ENCODE data around the gene STMND1. TPM values are rescaled to one million over a fixed set of nuclear protein-coding genes. Genes with fewer than 3 reads are reported as not detected.

STMND1 gene
- total and polyA plus RNA-seq, 10 of the 15 experiments (the other 5 are each of a cell fraction or from before 2014, with no cell fraction given): 0.15 TPM; not detected in 9

GRCh38 chr6:17098538-17098937, 3.3 kb upstream of the STMND1 start (continued):
- TF ChIP-seq, protein P1, sequence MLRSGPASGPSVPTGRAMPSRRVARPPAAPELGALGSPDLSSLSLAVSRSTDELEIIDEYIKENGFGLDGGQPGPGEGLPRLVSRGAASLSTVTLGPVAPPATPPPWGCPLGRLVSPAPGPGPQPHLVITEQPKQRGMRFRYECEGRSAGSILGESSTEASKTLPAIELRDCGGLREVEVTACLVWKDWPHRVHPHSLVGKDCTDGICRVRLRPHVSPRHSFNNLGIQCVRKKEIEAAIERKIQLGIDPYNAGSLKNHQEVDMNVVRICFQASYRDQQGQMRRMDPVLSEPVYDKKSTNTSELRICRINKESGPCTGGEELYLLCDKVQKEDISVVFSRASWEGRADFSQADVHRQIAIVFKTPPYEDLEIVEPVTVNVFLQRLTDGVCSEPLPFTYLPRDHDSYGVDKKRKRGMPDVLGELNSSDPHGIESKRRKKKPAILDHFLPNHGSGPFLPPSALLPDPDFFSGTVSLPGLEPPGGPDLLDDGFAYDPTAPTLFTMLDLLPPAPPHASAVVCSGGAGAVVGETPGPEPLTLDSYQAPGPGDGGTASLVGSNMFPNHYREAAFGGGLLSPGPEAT (IDR thresholded peaks at IDR 0.05; ENCODE audit: low read depth): no peak

DNA sequence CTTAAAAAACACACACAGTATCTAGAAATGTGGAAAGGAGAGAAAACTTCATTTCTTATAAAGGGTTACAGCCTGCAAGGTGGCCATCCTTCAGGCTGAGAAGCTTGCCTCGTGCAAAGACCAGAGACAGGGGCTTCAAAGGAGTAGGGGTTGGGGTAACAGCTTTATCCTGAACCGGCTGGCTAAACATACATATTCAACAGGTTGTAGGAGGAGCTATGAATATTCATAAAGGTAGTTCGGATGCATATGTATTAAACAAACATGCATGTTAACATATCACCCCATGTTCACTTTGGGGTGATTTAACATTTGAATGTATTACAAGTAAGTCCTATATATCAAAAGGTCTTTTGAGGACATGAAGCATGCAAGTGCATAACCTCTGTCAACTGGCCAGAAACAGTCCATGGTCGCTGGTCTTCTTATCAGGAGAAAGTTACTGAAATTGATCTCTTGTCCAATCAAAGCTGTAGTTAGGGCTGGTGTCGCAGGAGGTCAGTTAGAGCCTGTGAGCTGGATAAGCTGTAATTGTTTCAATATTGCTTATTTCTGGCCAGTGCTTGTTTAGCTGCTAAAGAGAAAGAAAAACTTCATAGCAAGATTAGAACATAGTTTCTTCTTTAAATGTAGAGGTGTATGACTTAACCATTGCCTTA, 2.3 kb upstream of the STMND1 start:
- 19% methylated on average over 5 of the region's 5 CpGs for WGBS (ENCODE audit: insufficient coverage, insufficient replicate concordance, low lambda C conversion rate, missing lambda C conversion rate)
- no peak overlapping the region for H3K4me3 ChIP-seq
- in situ Hi-C loops (cut with MboI): no loop called here

More for the DNA sequence above, 2.3 kb upstream of the STMND1 start:
- H3K9me3 ChIP-seq (replicated peaks; ENCODE audit: control insufficient read depth, insufficient read depth, low read length): no peaks in the 10 kb centered on the region; the same call in 2 of the 3 replicates
- intact Hi-C loops (cut with micrococcal nuclease; ENCODE audit: unreplicated experiment): no loop called here
- CTCF ChIA-PET: interaction anchor here (0.6 to 1.6 kb wide), 2 partner anchors 12 to 418 kb away, joined by 3 read pairs; no protein-coding TSS in a partner anchor
- no peak overlapping the region for H3K9ac ChIP-seq (ENCODE audit: control insufficient read depth, insufficient read depth, low read length)
- RAD21 ChIA-PET (ENCODE audit: unreplicated experiment): no interaction called here
- FAIRE-seq (no peak), DNase-seq (ENCODE audit: low read depth, low spot score) (no peak), ATAC-seq (no peak)
- no peaks in the 10 kb centered on the region for H3K79me2 ChIP-seq (ENCODE audit: control insufficient read depth, insufficient read depth, low read length)
- H2AFZ ChIP-seq (ENCODE audit: control insufficient read depth, low read depth, low read length): no peak overlapping the region
- no peaks in the 10 kb centered on the region for H3K4me1 ChIP-seq (ENCODE audit: control insufficient read depth, insufficient read depth, low read length)
- H3K27ac ChIP-seq (ENCODE audit: control insufficient read depth, insufficient read depth): no peak overlapping the region
- POLR2A ChIA-PET: no interaction called here
- H3K27me3 ChIP-seq (replicated peaks in 1 of 2; ENCODE audit: control insufficient read depth in 2 of 2, insufficient read depth in 2 of 2, low read length in 1 of 2): peaks cover 0 to 3% of the 10 kb centered on the region in 2 experiments; a peak in 2 of 4 replicates
- no peak for TF ChIP-seq HDAC6 (IDR thresholded peaks at IDR 0.05; ENCODE audit: unreplicated experiment)
- TF ChIP-seq, protein P2, sequence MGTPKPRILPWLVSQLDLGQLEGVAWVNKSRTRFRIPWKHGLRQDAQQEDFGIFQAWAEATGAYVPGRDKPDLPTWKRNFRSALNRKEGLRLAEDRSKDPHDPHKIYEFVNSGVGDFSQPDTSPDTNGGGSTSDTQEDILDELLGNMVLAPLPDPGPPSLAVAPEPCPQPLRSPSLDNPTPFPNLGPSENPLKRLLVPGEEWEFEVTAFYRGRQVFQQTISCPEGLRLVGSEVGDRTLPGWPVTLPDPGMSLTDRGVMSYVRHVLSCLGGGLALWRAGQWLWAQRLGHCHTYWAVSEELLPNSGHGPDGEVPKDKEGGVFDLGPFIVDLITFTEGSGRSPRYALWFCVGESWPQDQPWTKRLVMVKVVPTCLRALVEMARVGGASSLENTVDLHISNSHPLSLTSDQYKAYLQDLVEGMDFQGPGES (IDR thresholded peaks at IDR 0.05): no peak
- no peak for TF ChIP-seq RUNX3 (IDR thresholded peaks at IDR 0.05; ENCODE audit: low read length)
- no peak for TF ChIP-seq SRF (IDR thresholded peaks at IDR 0.05; ENCODE audit: low read depth in 2 of 2, low read length in 2 of 2)
- no peak for TF ChIP-seq NR2F1 (conservative IDR thresholded peaks at IDR 0.05)
- TF ChIP-seq FOXM1 (IDR thresholded peaks at IDR 0.05; ENCODE audit: low read depth, low read length): no peak
- no peak for TF ChIP-seq NFYA (IDR thresholded peaks at IDR 0.05; ENCODE audit: borderline replicate concordance, low read depth, low read length)
- no peak for TF ChIP-seq ASH2L (IDR thresholded peaks at IDR 0.05; ENCODE audit: borderline replicate concordance, low read depth)
- no peak for TF ChIP-seq TCF3 (IDR thresholded peaks at IDR 0.05; ENCODE audit: borderline replicate concordance, insufficient read depth, low read depth, low read length)
- TF ChIP-seq CHD1 (IDR thresholded peaks at IDR 0.05; ENCODE audit: low read depth, low read length): no peak
- no peak for TF ChIP-seq ZBED1 (IDR thresholded peaks at IDR 0.05; ENCODE audit: borderline replicate concordance)
- no TSS peak for BruUV-seq (replicated peaks)
- H3K4me2 ChIP-seq (ENCODE audit: control insufficient read depth, insufficient read depth): no peak overlapping the region
- SMC1A ChIA-PET (ENCODE audit: uncharacterized antibody, unreplicated experiment): interaction anchor here (0.6 to 0.9 kb wide), 2 partner anchors 13 to 85 kb away, joined by 3 to 6 read pairs; no protein-coding TSS in a partner anchor
- no peaks in the 10 kb centered on the region for H4K20me1 ChIP-seq (ENCODE audit: control insufficient read depth, insufficient read depth)
- H3K36me3 ChIP-seq (ENCODE audit: control insufficient read depth in 2 of 2, insufficient read depth in 2 of 2, low read length in 1 of 2): no peaks in the 10 kb centered on the region

Measured in GM12878 (cell line).